ENCODE measurements around the gene CTSD.

The CTSD gene

DNA sequence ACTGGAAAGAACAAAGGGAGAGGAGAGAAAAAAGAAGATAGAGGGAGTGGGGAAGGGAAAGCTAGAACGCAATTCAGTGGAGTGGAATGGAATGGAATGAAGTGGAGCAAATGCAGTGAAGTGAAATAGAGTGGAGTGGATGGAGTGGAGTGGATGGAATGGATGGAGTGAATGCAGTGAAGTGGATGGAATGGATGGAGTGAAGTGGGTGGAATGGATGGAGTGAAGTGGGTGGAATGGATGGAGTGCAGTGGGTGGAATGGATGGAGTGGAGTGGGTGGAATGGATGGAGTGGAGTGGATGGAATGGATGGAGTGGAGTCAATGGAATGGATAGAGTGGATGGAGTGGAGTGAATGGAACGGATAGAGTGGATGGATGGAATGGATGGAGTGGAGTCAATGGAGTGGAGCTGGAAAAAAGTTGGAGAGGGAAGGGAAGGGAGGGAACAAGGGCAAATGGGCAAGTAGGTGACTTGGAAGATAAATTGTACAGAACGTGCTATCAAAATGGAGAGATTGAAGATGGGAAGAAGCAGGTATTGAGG lies 27.2 kb downstream of the CTSD start:
- no peak for DNase-seq
- intact Hi-C loops (cut with DNase I): no loop called here

DNA sequence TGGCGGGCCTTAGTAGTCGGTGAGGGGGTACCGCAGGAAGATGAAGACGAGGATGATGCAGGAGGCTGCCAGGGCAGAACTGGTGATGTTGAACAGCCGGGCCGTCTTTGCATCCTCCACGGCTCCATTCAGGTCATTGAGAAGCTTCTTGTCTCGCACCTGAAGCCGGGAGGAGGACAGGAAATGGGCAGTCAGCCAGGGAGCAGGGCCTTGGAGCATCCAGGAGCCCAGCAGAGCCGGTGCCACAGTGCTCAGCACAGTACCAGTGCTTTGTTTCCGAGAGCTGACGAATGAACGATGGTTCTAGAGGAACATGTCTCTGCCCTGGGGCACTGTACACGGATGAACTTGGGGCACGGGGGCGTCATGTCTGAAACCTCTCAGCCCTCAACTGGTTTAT lies 28.5 kb downstream of the CTSD start:
- peak in 2 of 10 donors; percentile 22 to 62 for DNase-seq
- intact Hi-C loops (cut with DNase I): no loop called here

DNA sequence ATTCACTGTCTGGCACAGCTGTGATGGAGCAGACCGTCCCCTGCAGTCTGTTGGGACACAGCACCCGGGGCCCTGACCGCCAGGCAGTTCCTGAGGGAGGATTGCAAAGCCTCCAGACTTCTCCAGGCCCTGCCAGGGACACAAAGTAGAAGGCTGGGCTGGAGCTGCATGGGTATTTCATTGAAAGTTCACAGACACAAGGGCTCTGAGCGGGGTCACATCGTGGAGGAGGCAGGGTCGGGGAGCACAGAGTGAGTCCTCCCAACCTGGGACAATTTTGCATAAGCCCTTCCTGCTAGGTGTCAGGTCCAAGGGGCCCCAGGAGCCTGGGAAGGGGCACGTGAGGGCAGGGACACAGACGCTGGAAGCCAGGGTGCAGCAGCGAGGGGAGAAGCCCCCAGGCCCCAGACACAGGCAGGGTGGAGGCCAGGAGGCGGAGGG lies 29.1 kb downstream of the CTSD start:
- peak in 2 of 10 donors; percentile 52 to 55 for DNase-seq
- intact Hi-C loops (cut with DNase I): no loop called here

DNA sequence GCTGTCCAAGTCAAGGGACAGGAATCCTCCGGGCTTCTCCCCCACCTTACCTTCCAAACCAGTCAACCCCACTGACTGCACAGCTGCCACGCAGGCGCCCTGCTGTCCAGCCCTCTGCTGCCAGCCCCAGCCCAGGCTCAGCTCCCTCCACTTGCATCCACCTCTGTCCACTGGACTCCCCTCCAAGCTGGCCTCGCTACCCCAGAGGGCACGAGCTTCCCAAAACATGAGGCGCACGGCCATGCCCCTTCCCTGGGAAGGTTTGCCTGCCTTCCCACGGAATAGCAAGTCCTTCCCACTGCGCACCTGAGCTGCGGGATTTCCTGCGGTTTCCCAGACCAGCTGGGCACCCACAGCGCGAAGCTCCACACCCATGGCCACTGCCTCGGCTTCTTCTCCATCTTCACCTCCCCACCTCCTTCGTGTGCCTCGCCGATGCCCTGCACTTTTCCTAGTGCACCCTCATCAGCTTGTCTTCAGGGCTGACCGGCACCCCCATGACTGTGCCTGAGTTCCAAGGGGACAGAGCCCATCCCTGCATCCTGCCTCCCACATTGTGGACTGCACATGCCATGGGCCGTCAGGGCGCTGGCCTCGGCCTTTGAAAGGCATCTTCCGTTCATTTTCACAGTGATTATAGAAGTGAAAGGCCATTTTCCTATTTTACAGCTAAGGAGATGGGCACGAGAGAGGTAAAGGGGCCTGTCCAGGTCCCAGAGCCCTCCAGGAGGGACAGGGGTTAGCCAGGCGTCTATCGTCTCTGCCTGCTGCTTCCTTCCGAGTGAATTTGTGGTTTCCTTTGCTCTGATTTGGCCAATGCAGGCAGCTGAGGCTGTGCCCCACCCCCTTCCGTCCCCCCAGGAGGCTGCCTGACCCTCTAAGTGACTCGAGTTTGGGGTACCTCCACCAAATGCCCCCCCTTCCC lies 29.7 kb downstream of the CTSD start:
- intact Hi-C loops (cut with DNase I): no loop called here
- DNase-seq: peak in 3 of 10 donors; percentile 7 to 79 (median 64)

DNA sequence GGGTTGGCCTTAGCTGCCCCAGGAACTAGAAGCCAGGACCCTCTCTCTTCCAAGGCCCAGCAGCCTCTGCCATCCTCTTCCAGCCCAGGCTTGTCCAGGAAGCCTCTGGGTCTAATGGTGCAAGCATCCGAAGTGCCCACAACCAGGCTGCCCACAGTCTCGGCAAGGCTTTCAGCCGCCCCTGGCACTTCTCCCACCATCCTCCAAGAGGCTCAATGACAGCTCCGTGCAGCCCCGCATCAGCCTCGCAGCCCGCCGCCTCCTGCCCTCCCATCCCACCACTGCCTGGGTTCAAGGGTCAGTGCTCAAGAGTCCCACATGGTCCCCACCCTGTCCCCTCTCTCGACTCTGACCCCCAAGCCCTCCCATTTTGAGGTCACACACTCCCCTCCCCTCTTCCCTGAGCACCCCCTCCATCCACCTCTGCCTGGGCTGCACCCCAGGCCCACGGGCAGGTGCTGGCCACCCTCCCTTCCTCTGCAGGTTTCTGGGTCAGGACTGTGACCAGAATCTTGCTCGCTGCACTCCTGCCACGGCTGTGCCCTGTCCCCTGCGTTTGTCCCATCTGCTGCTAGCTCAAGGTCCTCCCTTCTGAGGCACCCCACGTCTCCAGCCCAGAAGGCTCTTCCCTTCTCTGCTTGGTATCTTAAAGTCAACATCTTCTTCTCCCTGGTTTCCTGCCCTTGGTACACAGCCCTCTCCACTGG lies 30.6 kb downstream of the CTSD start:
- intact Hi-C loops (cut with DNase I): no loop called here
- DNase-seq: peak in 2 of 10 donors; percentile 67 to 71

DNA sequence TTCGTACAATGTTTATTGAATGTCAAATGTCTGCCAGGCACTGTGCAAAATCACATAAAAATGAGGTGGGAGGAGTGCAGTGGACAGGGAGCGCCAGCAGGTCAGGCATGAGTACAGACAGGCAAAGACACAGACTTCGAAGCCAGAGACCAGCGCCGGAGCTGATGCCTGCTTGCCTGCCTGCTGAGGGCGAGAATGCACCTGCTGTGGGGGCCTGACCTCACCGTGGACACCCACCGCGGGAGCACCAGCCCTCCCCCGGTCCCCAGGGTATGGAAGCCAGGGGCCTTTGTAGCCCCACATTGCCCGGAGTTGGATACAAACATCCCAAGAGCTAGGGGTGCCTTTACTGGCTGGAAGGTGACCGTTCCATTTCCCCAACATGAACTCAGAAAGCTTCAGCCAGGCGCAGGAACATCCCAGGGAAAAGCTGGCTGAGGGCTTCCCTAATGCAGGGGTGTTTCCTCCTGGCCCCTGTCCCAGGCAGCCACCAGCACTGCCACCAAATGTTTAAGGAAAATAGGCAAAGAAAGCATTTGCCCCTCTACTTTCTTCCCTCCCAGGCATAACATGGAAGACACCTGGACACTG lies 31.2 kb downstream of the CTSD start:
- intact Hi-C loops (cut with DNase I): no loop called here
- peak in 2 of 10 donors; percentile 62 to 76 for DNase-seq

DNA sequence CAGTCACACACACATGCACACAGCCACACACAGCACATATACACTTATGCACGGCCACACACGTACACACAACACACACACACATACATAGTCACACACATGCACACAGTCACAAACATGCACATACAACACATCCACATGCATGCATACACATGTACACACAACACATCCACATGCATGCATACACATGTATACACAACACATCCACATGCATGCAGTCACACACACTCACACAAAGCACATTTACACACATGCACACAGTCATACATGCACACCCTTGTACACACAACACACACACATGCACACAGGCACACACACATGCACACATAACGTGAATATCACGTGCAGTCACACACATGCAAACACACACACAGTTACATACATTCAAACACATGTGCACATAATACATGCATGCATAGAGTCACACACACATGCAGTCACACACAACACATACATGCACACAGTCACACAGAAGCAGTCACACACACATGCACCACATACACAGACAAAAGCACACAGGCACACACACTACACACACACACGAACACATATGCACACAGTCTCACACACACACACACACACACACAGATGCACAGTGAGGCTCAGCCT lies 32.2 kb downstream of the CTSD start:
- no peak for DNase-seq
- intact Hi-C loops (cut with DNase I): no loop called here

DNA sequence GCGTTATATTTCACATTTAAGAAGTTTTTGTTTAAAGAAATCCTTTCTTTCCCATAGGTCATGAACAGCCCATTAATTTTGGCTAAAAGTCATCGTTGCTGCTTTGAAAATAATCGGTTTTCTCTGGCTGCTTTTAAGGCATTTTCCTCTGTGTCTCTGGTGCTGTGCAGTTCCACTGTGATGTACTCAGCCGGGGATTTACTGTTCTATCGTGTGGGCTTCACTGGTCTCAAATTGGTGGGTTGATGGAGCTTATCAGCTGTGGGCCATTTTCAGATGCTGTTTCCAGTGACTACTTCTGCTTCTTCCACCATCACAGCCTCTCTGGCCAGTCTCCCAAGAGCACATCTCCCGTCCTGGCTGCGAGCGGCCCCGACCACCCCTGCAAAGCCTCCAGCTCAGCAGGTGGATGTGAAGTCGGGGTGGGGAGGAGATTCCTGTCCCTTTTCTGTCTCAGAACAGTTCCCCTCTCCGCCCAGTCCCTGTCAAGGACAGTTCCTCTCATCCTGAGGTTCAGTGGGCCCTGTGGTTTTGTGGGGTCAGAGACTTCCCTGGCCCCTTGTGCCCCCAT lies 33.6 kb downstream of the CTSD start:
- peak in 1 of 10 donors; percentile 36 for DNase-seq
- intact Hi-C loops (cut with DNase I): no loop called here

DNA sequence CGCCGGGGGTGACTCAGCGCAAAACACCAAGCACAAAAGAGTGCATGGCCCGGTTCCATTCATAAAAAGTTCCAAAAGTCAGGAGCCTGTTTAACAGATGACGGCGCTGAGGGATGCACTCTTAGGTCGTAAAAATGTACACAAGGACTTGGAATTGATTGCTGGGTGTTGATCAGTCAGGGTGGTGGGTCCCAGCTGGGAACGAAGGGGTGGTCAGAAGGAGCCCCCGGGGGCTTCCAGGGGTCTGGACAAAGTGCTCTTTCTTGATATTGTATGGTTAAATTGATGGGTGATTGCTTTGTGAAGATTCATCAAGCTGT lies 34.1 kb downstream of the CTSD start:
- intact Hi-C loops (cut with DNase I): no loop called here
- no peak for DNase-seq

DNA sequence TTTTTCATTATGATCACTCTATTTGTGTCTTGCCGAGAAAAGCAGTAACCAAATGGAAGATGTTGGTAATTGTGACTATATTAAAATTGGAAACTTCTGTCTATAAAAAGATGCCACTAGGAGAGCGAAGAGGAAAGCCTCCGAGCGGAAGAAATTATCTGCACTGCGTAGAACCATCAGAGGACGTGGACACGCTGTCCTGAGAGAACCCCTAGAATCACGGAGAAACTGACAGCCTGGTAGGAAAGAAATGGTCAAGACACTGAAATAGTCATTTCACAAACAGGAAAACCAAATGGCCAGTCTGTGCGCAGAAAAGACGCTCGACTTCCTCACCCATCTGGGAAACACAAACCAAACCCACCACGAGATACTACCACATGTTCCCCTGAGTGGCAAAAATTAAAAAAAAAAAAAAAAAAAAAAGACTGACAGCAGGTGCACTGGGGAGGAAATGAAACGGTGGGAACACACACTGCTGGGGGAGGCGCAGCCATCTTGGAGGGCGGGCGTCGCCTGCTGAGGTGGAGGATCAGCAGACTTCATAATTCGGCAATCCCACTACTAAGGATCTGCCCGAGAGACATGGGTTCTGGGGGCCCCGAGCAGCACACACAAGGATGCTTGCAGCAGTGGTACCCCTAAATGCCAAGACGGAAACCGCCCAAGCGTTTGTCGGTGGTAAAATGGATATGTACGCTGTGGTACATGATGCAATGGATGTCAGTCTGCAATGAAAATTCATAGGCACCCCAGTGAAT lies 34.6 kb downstream of the CTSD start:
- peak in 1 of 10 donors; percentile 61 for DNase-seq

DNA sequence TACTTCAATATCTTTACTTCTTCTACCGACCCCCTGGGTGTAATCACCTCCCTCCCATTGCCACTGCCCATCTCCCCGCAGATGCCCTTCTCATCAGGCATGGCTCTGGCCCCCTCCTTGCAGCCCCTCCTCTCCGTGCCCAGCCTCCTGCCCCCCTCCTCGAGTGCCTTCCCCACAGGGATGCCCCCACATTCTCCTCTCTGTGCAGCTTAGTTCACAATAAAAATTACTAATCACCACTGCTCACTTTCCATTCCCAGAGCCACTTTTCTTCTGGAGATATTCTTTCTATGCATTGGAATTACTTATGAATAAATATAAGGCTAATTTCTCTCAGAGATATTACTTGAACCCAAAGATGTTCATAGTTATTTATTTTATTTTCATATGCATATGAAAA lies 35.4 kb downstream of the CTSD start:
- intact Hi-C loops (cut with DNase I): no loop called here
- peak in 1 of 10 donors; percentile 36 for DNase-seq

More for the DNA sequence above, 34.6 kb downstream of the CTSD start:
- intact Hi-C loops (cut with DNase I): no loop called here

DNA sequence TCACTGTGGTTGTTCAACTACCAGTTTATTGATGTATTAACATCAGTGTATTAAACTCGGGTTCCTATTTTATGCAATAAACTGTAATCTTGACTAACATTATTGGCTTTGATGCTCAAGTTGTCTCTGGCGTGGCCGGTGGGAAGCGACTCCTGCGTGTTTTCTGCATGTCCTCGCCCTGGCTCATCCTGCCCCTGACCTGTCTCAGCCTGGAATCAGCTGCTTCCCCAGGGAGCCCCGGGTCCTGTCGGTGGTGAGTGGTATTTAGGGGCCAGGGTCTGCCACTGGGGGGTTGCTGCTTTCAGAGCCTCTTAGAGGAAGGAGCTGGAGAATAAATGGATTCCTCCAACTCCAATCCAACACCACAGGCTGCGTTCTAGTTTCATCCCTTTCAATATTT lies 35.9 kb downstream of the CTSD start:
- peak in 1 of 10 donors; percentile 70 for DNase-seq
- intact Hi-C loops (cut with DNase I): no loop called here

DNA sequence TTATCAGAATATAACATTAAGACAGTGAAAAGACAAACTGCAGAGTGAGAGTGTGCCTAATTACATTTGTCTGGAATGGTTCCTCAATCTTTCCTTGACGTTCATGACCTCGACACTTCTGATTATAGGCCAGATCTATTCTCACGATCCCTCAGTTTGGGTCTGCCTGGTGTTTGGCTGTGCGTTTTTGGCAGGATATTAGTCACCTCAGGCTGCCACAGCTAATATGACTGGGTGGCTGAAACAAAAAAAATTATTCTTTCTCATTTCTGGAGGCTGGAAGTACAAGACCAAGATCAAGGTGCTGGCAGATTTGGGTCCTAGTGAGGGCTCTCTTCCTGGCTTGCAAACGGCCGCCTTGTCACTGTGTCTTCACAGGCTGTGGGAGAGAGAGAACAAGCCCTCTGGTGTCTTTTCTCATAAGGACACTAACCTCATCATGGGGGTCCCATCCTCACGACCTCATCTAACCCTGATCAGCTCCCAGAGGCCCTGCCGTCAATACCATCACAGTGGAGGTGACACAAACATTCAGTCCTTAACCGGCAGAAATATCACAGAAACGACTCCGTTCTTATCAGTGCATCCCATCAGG lies 36.5 kb downstream of the CTSD start:
- intact Hi-C loops (cut with DNase I): no loop called here
- DNase-seq: no peak

DNA sequence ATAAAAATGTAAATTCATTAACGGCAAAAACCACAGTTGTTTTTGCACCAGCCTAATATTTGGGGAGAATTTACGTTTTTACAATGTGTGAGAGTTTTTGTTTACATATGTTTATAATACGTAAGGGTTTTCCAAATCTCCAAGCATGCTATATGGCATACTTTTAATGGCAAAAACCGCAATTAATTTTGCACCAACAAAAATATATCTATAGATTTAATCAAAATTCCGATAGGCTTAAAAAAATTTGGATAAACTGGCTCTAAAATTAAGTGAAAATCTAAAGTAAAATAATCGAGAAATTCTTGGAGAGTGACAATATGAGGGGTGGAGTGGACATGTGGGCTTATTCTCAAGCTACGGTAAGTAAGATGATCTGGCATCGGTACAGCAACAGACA lies 43.9 kb downstream of the CTSD start:
- intact Hi-C loops (cut with DNase I): no loop called here
- no peak for DNase-seq

DNA sequence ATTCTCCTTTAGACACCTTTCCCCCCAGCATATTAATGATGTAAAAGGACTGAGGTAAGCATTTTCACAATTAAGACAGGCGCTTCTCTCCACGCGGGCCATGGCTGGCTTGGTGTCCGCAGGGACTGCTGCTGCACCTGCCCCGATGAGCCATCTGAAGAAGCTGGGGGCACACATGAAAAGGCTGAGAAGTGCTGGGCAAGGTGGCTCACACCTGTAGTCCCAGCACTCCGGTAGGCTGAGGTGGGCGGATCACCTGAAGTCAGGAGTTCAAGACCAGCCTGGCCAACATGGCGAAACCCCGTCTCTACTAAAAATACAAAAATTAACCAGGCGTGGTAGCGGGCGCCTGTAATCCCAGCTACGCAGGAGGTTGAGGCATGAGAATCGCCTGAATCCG lies 45.4 kb downstream of the CTSD start:
- intact Hi-C loops (cut with DNase I): no loop called here
- no peak for DNase-seq

DNA sequence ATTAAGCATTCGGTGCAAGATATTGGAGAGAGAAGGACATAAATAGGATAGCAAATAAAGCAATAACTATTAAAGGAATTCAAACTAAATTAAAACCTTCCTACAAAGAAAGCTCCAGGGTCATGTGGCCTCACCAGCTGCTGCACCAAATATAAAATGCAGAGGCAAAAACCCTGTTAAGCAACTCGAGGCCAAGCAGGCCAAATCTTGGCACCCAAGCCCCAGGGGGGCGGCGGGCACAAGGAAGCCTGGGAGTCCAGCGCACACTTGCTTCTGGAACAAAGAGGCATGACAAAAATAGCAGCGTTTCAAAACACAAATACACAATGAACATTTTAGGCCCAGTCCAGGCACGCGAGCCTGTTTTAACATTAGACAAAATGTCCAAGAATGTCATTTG lies 46.0 kb downstream of the CTSD start:
- peak in 1 of 10 donors; percentile 72 for DNase-seq
- intact Hi-C loops (cut with DNase I): no loop called here

DNA sequence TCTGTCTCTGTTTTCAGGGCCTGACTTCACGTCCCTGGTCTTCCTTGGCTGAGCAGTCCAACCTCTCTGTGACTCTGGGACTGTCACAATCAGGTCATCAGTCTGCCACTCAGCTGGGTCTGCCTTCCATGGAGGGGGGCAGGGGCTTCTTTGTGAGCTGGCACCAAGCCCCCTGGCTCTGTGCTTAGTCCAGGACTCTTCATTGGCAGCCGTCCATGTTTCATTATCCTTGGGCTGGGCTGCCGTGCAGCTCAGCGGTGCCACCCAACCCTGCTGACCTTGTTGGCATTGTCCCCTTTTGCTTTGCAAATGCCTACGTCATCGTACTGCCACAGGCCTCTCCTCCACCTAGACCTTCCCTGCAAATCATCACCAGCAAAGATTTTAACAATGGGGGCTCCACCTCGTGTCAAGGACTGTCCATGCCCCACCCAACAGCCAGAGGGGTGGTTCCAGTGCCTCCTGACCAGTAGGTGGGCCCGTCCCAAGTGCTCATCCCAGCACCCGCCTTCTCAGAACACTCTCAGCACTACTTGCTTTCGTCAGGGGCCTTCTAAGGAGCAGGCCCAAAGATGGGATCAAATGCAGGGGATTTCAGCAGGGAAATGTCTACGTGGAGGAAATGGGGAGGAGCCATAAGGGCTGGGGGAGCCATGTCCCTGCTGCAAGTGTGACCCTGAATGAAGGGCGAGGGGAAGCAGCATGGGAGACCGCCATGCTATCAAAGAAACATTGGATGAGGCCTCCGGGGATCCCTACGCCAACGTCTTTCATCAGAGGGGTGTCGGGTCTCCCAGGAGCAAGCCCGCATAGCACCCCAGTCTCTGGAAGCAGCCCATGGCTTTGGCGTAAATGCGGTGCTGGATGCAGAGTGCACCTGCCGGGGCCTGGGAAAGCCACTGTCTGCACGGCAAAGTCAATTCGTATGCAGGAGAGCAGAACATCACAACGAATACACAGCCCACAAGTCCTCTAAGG lies 48.5 kb downstream of the CTSD start:
- intact Hi-C loops (cut with DNase I): no loop called here
- DNase-seq: peak in 1 of 10 donors; percentile 77

DNA sequence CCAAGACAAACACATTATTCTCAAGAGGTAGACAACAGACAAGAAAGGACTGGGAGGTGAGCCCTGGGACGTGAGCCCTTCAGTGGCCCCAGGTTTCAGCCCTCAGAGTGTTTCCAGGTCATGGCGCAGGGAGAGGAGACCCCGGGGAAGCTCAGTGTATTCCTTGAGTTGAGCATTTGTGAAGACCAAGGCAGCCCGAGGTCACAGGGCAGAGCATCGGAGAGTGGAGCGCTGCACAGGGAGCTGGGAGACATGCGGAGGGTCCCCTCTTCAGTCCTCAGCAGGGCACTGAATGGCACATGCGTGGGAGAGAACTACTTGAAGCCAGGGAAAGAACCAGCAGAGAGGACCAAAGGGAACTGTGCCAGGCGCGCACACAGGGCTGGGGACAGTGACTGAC lies 55.0 kb downstream of the CTSD start:
- DNase-seq: peak in 1 of 10 donors; percentile 50
- intact Hi-C loops (cut with DNase I): no loop called here

All from posterior cingulate gyrus (tissue), 11 donors.